SH-SY5Y (cell line): ENCODE results near the gene NOXRED1.

Source experiments
- GATA2 ChIP-seq: IDR thresholded peaks from 2 replicates; pipeline ENCODE4 v1.6.1; 2011; ENCODE audit warnings: mild to moderate bottlenecking, low read depth, low read length
- GATA3 ChIP-seq: IDR thresholded peaks from 2 replicates; pipeline ENCODE4 v1.6.1; 2011; ENCODE audit warnings: low read depth, mild to moderate bottlenecking, low read length, moderate library complexity

GRCh38 chr14:77400216-77400615 is 23.1 kb downstream of the NOXRED1 start:
- no peak for TF ChIP-seq GATA2
- no peak for TF ChIP-seq GATA3
